Transverse colon (tissue), 4 donors: ENCODE data around the gene PAFAH1B2. TPM values are rescaled to one million over a fixed set of nuclear protein-coding genes. Genes with fewer than 3 reads are reported as not detected.

Experiments
- DNase-seq: peaks from one replicate; pipeline ENCODE4 v3.0.0-alpha.2; 2019
- H3K27ac ChIP-seq, 4 donors: fragments of 200-600 bp; sonication (generic); 2 replicates each; pipeline ENCODE4 v1.5.1; 2016 to 2018; ENCODE audit warnings: inconsistent platforms in 4 of 4
- H3K27me3 ChIP-seq: fragments of 200-600 bp; sonication (generic); 2 replicates; pipeline ENCODE4 v1.5.1; 2017; ENCODE audit warnings: inconsistent platforms
- H3K36me3 ChIP-seq, 4 donors: fragments of 200-600 bp; sonication (generic); 2 replicates each; pipeline ENCODE4 v1.5.1; 2017 to 2019; ENCODE audit warnings: inconsistent platforms in 4 of 4
- H3K4me1 ChIP-seq, 4 donors: fragments of 200-600 bp; sonication (generic); 2 replicates each; pipeline ENCODE4 v1.5.1; 2017 to 2020; ENCODE audit warnings: inconsistent platforms in 4 of 4
- H3K4me3 ChIP-seq, 4 donors: fragments of 200-600 bp; sonication (generic); 1 replicate in 1 of 4; 2 replicates in 3 of 4; pipeline versions ENCODE4 v1.5.1 to v1.6.1; 2017 to 2019; ENCODE audit warnings: inconsistent platforms in 4 of 4
- H3K9me3 ChIP-seq, 2 donors: fragments of 200-600 bp; sonication (generic); 2 replicates each; pipeline ENCODE4 v1.5.1; 2017 to 2019; ENCODE audit warnings: inconsistent platforms in 2 of 2
- EP300 ChIP-seq: sonication (generic); formaldehyde crosslinking; IDR thresholded peaks from one replicate; pipeline ENCODE4 v1.6.1; 2017; ENCODE audit warnings: antibody characterized with exemption, low read depth
- POLR2A ChIP-seq: fragments of 450-650 bp; IDR thresholded peaks from one replicate; pipeline ENCODE4 v1.6.1; 2016; ENCODE audit warnings: antibody characterized with exemption, mild to moderate bottlenecking, moderate library complexity
- POLR2AphosphoS5 ChIP-seq, 3 donors: sonication (generic); formaldehyde crosslinking; IDR thresholded peaks; one replicate each; pipeline ENCODE4 v1.6.1; 2016; ENCODE audit warnings: antibody characterized with exemption in 3 of 3
- WGBS, 2 donors: methylation state at CpG; one replicate each; pipeline ENCODE4 v1.1.5; 2018; ENCODE audit warnings: low coverage in 1 of 2; 5-methylcytosine and 5-hydroxymethylcytosine counted together
- in situ Hi-C, 4 donors: fragments of 200-750 bp; cut with MboI; loops; one replicate each; pipeline versions ENCODE4 v1.15.0 to v1.15.1; 2017; ENCODE audit warnings: low sequenced_read_pairs in 3 of 4, low pct_ligation_motif_present in 1 of 4, low pct_unique_long_range_greater_than_20kb in 1 of 4
- intact Hi-C: fragments of 100-400 bp; cut with DNase I; formaldehyde crosslinking; loops from one replicate; pipeline ENCODE4 v1.15.1; 2023; ENCODE audit warnings: low total_unique reads
- total RNA-seq, 4 donors: library from RNA; depleted of rRNA; stranded (reverse); fragments of >200 nt; gene quantifications; one replicate each; pipeline ENCODE4 v1.1.0, GENCODE V29; 2016
- TF ChIP-seq, protein P1 (sequence below), 5 experiments: fragments of 200-600 bp in 3 of 5; fragments of 450-650 bp in 2 of 5; sonication (generic) in 3 of 5; IDR thresholded peaks; 1 replicate in 2 of 5; 2 replicates in 3 of 5; pipeline ENCODE4 v1.5.1; 2016 to 2017; ENCODE audit warnings: antibody characterized with exemption in 5 of 5, inconsistent platforms in 3 of 5, mild to moderate bottlenecking in 2 of 5, moderate library complexity in 1 of 5

The PAFAH1B2 gene
- total RNA-seq, 4 donors from 2014 or later: 18.1 to 90.8 (median 78.3) TPM

DNA sequence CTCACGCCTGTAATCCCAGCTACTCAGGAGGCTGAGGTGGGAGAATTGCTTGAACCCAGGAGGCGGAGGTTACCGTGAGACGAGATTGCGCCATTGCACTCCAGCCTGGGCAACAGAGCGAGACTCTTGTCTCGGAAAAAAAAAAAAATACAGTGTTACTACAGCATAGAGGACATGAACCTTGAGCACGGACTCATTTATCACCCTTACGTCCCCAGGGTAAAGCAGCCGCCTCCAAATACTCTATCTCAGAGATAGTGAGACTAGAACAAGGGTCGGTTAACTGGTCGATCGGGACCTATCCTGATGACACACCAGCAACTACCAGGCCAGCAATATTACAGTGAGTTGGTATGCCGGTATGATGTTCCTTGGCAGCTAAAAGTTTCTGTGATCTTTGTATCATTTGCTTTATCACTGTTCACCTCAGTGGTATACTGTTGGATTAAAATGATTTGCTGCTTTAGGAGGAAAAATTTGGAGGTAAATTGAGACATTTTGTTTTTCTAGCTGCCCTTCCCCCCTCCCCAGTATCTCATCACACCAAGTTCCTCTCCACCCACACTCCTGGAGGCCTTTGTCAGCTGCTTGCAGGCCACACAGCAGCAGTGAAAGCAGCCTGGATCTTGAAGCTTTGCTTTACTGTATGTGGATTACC lies 27.4 kb downstream of the PAFAH1B2 start:
- no peak overlapping the region for H3K4me3 ChIP-seq
- peaks cover 0 to 4% (median 2%) of the 10 kb centered on the region in 4 donors for H3K4me1 ChIP-seq
- H3K9me3 ChIP-seq: no peaks in the 10 kb centered on the region
- 88 to 91% methylated on average over 6 to 14 of the region's 14 CpGs for WGBS, 2 donors
- no peaks in the 10 kb centered on the region for H3K27me3 ChIP-seq
- intact Hi-C loops: no loop called here
- in situ Hi-C loops: no loop called here
- H3K36me3 ChIP-seq: peaks cover 0 to 16% (median 8%) of the 10 kb centered on the region in 4 donors
- no peak for TF ChIP-seq POLR2A
- no peak for TF ChIP-seq POLR2AphosphoS5 (IDR thresholded peaks at IDR 0.05)
- TF ChIP-seq, protein P1, sequence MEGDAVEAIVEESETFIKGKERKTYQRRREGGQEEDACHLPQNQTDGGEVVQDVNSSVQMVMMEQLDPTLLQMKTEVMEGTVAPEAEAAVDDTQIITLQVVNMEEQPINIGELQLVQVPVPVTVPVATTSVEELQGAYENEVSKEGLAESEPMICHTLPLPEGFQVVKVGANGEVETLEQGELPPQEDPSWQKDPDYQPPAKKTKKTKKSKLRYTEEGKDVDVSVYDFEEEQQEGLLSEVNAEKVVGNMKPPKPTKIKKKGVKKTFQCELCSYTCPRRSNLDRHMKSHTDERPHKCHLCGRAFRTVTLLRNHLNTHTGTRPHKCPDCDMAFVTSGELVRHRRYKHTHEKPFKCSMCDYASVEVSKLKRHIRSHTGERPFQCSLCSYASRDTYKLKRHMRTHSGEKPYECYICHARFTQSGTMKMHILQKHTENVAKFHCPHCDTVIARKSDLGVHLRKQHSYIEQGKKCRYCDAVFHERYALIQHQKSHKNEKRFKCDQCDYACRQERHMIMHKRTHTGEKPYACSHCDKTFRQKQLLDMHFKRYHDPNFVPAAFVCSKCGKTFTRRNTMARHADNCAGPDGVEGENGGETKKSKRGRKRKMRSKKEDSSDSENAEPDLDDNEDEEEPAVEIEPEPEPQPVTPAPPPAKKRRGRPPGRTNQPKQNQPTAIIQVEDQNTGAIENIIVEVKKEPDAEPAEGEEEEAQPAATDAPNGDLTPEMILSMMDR (IDR thresholded peaks at IDR 0.05): no peak
- TF ChIP-seq EP300: no peak
- peak overlapping the region in 2 of 4 donors; percentile 30 to 57 for H3K27ac ChIP-seq
- no peak for DNase-seq

DNA sequence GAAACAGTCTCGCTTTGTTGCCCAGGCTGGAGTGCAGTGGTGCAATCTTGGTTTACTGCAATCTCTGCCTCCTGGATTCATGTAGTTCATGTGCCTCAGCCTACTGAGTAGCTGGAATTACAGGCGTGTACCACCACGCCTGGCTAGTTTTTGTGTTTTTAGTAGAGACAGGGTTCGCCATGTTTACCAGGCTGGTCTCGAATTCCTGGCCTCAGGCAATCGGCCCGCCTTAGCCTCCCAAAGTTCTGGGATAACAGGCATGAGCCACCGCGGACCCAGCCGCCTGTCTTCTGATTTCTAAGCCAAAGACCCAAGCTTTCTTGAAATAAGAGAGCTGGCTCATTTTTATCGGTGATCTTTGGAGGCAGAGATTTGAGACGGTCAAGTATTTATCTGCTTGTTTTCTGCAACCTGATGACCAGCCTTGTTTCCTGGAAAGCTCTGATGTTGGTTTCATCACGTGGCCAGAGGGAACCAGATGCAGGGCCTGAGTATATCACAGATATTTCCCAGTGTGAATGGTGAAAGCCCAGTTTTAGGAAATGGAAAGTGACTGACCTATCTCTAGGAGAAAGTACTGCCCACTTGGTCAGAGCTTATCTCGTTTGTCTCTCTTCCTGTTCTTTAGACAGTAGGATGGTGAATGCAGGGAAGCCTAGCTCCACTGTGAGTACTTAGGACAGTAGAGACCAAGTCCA lies 28.8 kb downstream of the PAFAH1B2 start:
- Histone ChIP-seq H3K27ac (peak overlapping the region in 2 of 4 donors; percentile 1 to 17), H3K9me3 (no peaks in the 10 kb centered on the region), H3K36me3 (peaks cover 0 to 15% (median 5%) of the 10 kb centered on the region in 4 donors), H3K4me3 (no peak overlapping the region), H3K27me3 (no peaks in the 10 kb centered on the region), H3K4me1 (peaks cover 4 to 11% (median 6%) of the 10 kb centered on the region in 4 donors)
- no peak for DNase-seq
- TF ChIP-seq POLR2A (no peak), EP300 (no peak), POLR2AphosphoS5 (IDR thresholded peaks at IDR 0.05) (no peak)
- TF ChIP-seq, protein P1 (IDR thresholded peaks at IDR 0.05): no peak
- in situ Hi-C loops: no loop called here
- WGBS, 2 donors: 50 to 83% methylated on average over 1 to 14 of the region's 14 CpGs
- intact Hi-C loops: no loop called here

GRCh38 chr11:117175104-117175503 lies 31.0 kb downstream of the PAFAH1B2 start:
- Histone ChIP-seq H3K27ac (no peak overlapping the region), H3K4me1 (peaks cover 2 to 21% (median 18%) of the 10 kb centered on the region in 4 donors), H3K9me3 (no peaks in the 10 kb centered on the region), H3K4me3 (no peak overlapping the region), H3K36me3 (no peaks in the 10 kb centered on the region), H3K27me3 (no peaks in the 10 kb centered on the region)
- intact Hi-C loops (no loop called here), in situ Hi-C loops (no loop called here)
- WGBS, 2 donors: 40 to 81% methylated on average over 1 to 7 of the region's 7 CpGs
- no peak for DNase-seq
- TF ChIP-seq POLR2AphosphoS5 (IDR thresholded peaks at IDR 0.05): no peak
- no peak for TF ChIP-seq EP300
- TF ChIP-seq, protein P1 (IDR thresholded peaks at IDR 0.05): no peak
- no peak for TF ChIP-seq POLR2A

- Histone ChIP-seq H3K36me3 (no peaks in the 10 kb centered on the region), H3K27me3 (no peaks in the 10 kb centered on the region), H3K4me3 (no peak overlapping the region), H3K4me1 (peaks cover 3 to 28% (median 23%) of the 10 kb centered on the region in 4 donors), H3K9me3 (no peaks in the 10 kb centered on the region), H3K27ac (no peak overlapping the region)
- in situ Hi-C loops (no loop called here), intact Hi-C loops (no loop called here)
- WGBS, 2 donors: 85 to 100% methylated on average over 3 to 5 of the region's 5 CpGs
- no peak for DNase-seq
- TF ChIP-seq, protein P1 (IDR thresholded peaks at IDR 0.05): no peak
- no peak for TF ChIP-seq EP300
- no peak for TF ChIP-seq POLR2AphosphoS5 (IDR thresholded peaks at IDR 0.05)
- TF ChIP-seq POLR2A: no peak
Measured at GRCh38 chr11:117175781-117176180, 31.7 kb downstream of the PAFAH1B2 start.
